ENCODE data around the gene PPP1R12A.

The PPP1R12A gene

GRCh38 chr12:79857675-79858074 lies 77.2 kb downstream of the PPP1R12A start (continued):
- TF ChIP-seq ZNF76 (tag by site-specific recombination; IDR thresholded peaks at IDR 0.05; ENCODE audit: borderline replicate concordance, low read depth) (no peak), ZNF2 (tag by site-specific recombination; IDR thresholded peaks at IDR 0.05) (no peak), ZNF394 (tag by site-specific recombination; IDR thresholded peaks at IDR 0.05; ENCODE audit: borderline replicate concordance) (no peak), ZNF561 (tag by site-specific recombination; IDR thresholded peaks at IDR 0.05; ENCODE audit: borderline replicate concordance) (no peak), ZNF292 (tag by site-specific recombination; IDR thresholded peaks at IDR 0.05; ENCODE audit: borderline replicate concordance, low read depth) (no peak), SALL2 (tag by site-specific recombination; IDR thresholded peaks at IDR 0.05; ENCODE audit: borderline replicate concordance) (no peak), ZNF202 (tag by site-specific recombination; IDR thresholded peaks at IDR 0.05; ENCODE audit: borderline replicate concordance) (no peak)

DNA sequence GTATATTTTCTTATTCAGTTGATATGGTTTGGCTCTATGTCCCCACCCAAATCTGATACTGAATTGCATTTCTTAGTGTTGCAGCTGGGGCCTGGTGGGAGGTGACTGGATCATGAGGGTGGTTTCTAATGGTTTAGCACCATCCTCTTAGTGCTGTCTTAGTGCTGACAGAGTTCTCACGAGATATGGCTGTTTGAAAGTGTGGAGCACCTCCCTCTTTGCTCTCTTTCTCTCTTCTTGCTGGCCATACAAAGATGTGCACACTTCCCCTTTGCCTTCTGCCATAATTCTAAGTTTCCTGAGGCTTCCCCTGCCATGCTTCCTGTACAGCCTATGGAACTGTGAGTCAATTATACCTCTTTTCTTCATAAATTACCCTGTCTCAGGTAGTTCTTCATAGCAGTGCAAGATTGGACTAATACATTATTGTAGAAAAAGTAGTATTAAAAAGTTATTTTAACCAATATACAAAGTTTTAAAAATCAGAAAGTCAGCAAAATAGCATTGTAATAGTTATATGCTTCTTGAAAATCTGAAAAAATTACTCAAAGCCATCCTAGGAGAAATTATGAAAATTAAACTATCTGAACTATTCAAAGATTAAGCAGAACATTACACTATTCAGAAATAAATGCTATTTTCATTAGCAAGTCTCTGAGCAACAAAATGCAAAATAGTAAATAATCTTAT lies 84.1 kb downstream of the PPP1R12A start:
- H3K36me3 ChIP-seq (ENCODE audit: control insufficient read depth in 2 of 2, insufficient read depth in 1 of 2, low read length in 2 of 2), result no peaks in the 10 kb centered on the region
- POLR2A ChIA-PET, result no interaction called here
- CTCF ChIA-PET, result no interaction called here
- no peaks in the 10 kb centered on the region for H3K9me3 ChIP-seq (ENCODE audit: control insufficient read depth, insufficient read depth, low read depth, low read length)
- H3K27ac ChIP-seq (ENCODE audit: extremely low read depth, low read depth, low read length), result no peak overlapping the region
- TF ChIP-seq ZNF223 (tag by site-specific recombination; IDR thresholded peaks at IDR 0.05) (no peak), ZNF555 (tag by site-specific recombination; conservative IDR thresholded peaks at IDR 0.05) (no peak), ZBTB1 (tag by site-specific recombination; IDR thresholded peaks at IDR 0.05) (no peak), FEZF1 (tag by site-specific recombination; IDR thresholded peaks at IDR 0.05) (no peak), TRIM28 (IDR thresholded peaks at IDR 0.05; ENCODE audit: borderline replicate concordance, low read length) (no peak), ZNF133 (tag by site-specific recombination; IDR thresholded peaks at IDR 0.05) (0 out of 2 replicates have a peak, but pooled peaks have one; percentile 33)
- H3K4me1 ChIP-seq (ENCODE audit: control insufficient read depth, insufficient read depth, low read length), result no peaks in the 10 kb centered on the region
- H3K4me3 ChIP-seq (ENCODE audit: low read depth, low read length), result no peak overlapping the region

GRCh38 chr12:79848339-79848738 lies 86.6 kb downstream of the PPP1R12A start:
- POLR2A ChIA-PET, result no interaction called here
- Histone ChIP-seq H3K9me3 (ENCODE audit: control insufficient read depth, insufficient read depth, low read depth, low read length) (no peaks in the 10 kb centered on the region), H3K4me3 (ENCODE audit: low read depth, low read length) (no peak overlapping the region), H3K4me1 (ENCODE audit: control insufficient read depth, insufficient read depth, low read length) (no peaks in the 10 kb centered on the region), H3K27ac (ENCODE audit: extremely low read depth, low read depth, low read length) (no peak overlapping the region), H3K36me3 (ENCODE audit: control insufficient read depth in 2 of 2, insufficient read depth in 1 of 2, low read length in 2 of 2) (peaks cover 10 to 16% of the 10 kb centered on the region in 2 experiments)
- CTCF ChIA-PET, result no interaction called here
- TF ChIP-seq ZNF324 (tag by site-specific recombination; IDR thresholded peaks at IDR 0.05) (no peak), ZNF169 (tag by site-specific recombination; IDR thresholded peaks at IDR 0.05) (no peak), ZBTB49 (tag by site-specific recombination; IDR thresholded peaks at IDR 0.05; ENCODE audit: low read depth) (no peak), ZNF146 (tag by site-specific recombination; IDR thresholded peaks at IDR 0.05) (no peak), ZBTB20 (tag by site-specific recombination; IDR thresholded peaks at IDR 0.05) (no peak), ZBTB17 (tag by site-specific recombination; IDR thresholded peaks at IDR 0.05) (no peak), ZNF174 (tag by site-specific recombination; IDR thresholded peaks at IDR 0.05) (no peak), ZNF792 (tag by site-specific recombination; IDR thresholded peaks at IDR 0.05) (no peak), ZNF558 (tag by site-specific recombination; IDR thresholded peaks at IDR 0.05) (no peak), ZNF274 (IDR thresholded peaks at IDR 0.05; ENCODE audit: low read length) (no peak), ZNF274 (tag by site-specific recombination; IDR thresholded peaks at IDR 0.05; ENCODE audit: borderline replicate concordance) (no peak)
- TF ChIP-seq, protein P1, sequence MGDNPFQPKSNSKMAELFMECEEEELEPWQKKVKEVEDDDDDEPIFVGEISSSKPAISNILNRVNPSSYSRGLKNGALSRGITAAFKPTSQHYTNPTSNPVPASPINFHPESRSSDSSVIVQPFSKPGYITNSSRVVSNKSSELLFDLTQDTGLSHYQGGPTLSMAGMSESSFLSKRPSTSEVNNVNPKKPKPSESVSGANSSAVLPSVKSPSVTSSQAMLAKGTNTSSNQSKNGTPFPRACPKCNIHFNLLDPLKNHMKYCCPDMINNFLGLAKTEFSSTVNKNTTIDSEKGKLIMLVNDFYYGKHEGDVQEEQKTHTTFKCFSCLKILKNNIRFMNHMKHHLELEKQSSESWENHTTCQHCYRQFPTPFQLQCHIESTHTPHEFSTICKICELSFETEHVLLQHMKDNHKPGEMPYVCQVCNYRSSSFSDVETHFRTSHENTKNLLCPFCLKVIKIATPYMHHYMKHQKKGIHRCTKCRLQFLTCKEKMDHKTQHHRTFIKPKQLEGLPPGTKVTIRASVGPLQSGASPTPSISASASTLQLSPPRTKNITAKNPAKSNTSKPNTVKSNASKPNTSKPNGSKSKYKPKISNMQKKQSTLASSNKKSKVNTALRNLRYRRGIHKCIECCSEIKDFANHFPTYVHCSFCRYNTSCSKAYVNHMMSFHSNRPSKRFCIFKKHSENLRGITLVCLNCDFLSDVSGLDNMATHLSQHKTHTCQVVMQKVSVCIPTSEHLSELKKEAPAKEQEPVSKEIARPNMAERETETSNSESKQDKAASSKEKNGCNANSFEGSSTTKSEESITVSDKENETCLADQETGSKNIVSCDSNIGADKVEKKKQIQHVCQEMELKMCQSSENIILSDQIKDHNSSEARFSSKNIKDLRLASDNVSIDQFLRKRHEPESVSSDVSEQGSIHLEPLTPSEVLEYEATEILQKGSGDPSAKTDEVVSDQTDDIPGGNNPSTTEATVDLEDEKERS (tag by site-specific recombination; IDR thresholded peaks at IDR 0.05), result no peak
- TF ChIP-seq, protein P2, sequence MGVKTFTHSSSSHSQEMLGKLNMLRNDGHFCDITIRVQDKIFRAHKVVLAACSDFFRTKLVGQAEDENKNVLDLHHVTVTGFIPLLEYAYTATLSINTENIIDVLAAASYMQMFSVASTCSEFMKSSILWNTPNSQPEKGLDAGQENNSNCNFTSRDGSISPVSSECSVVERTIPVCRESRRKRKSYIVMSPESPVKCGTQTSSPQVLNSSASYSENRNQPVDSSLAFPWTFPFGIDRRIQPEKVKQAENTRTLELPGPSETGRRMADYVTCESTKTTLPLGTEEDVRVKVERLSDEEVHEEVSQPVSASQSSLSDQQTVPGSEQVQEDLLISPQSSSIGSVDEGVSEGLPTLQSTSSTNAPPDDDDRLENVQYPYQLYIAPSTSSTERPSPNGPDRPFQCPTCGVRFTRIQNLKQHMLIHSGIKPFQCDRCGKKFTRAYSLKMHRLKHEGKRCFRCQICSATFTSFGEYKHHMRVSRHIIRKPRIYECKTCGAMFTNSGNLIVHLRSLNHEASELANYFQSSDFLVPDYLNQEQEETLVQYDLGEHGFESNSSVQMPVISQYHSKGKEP (tag by site-specific recombination; IDR thresholded peaks at IDR 0.05), result no peak
